ENCODE data around the gene CYP4B1.
"Not testable (repeated sequence)": the region's sequence is repeated elsewhere in the genome, so short reads cannot be mapped to it uniquely, and the experiment has no call there.

DNA sequence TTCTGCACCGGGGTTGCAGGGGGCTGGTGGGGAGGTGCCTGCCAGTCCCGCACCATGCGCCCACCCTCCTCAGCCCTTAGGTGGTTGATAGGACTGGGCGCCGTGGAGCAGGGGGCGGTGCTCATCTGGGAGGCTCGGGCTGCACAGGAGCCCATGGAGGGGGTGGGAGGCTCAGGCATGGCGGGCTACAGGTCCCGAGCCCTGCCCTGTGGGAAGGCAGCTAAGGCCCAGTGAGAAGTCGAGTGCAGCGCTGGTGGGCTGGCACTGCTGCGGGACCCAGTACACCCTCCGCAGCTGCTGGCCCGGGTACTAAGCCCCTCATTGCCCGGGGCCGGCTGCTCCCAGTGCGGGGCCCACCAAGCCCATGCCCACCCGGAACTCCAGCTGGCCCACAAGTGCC, 20.4 kb upstream of the CYP4B1 start:
- TF ChIP-seq CTCF, POLR2A (IDR thresholded peaks at IDR 0.05): not testable (repeated sequence)

Data from Peyer's patch (tissue), 4 donors.